ENCODE measurements around the gene ATP6AP2. TPM values are rescaled to one million over a fixed set of nuclear protein-coding genes. Genes with fewer than 3 reads are reported as not detected.

ATP6AP2 gene
- total and polyA plus RNA-seq, 9 of the 15 experiments (the other 6 are each of a cell fraction or from before 2014, with no cell fraction given), result 23.3 to 131 (median 41.9) TPM

DNA sequence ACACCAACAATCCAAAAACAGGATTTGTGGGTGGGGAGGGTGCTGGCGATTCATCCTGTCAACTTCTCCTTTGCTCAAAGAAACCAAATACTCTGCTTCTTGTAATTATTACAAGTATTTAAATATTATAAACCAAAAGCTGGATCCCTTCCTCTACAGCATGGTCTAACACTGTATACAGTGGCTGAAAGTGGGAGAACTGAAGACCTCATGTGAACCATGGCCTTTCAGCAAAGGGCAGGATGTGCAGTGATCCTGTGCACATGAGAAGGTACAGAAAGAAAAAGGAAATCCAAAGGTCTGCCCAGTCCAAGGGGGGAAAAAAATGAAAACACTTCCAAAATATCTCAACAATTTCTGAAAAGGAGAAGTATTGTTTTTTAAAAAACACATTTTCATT is 71.9 kb downstream of the ATP6AP2 start:
- Histone ChIP-seq H3K4me3 (no peak overlapping the region), H3K27ac (ENCODE audit: extremely low read depth, low read depth, low read length) (no peak overlapping the region), H3K36me3 (ENCODE audit: control insufficient read depth, insufficient read depth, low read length) (peaks cover 30% of the 10 kb centered on the region; the same call in 2 of the 3 replicates), H3K9me3 (replicated peaks; ENCODE audit: control insufficient read depth, insufficient read depth, low read depth, low read length) (no peaks in the 10 kb centered on the region), H4K20me1 (replicated peaks; ENCODE audit: control insufficient read depth, insufficient read depth, low read length) (no peaks in the 10 kb centered on the region), H3K79me2 (ENCODE audit: control insufficient read depth, insufficient read depth, low read length) (no peaks in the 10 kb centered on the region), H3K9ac (ENCODE audit: insufficient read depth in 1 of 2, low read depth in 2 of 2, low read length in 2 of 2) (no peak overlapping the region), H3K27me3 (ENCODE audit: control insufficient read depth in 2 of 2, insufficient read depth in 2 of 2, low read length in 2 of 2) (no peaks in the 10 kb centered on the region), H3K4me1 (replicated peaks in 1 of 2; ENCODE audit: control insufficient read depth in 2 of 2, insufficient read depth in 2 of 2, low read length in 2 of 2) (peaks cover 0 to 2% of the 10 kb centered on the region in 2 experiments; a peak in 3 of 5 replicates), H3K9me1 (ENCODE audit: control insufficient read depth, insufficient read depth, low read length) (no peaks in the 10 kb centered on the region), H2AFZ (ENCODE audit: low read depth, low read length) (no peak overlapping the region), H3K4me2 (ENCODE audit: insufficient read depth, low read length) (no peak overlapping the region)
- intact Hi-C loops (cut with micrococcal nuclease), result loop anchor here (5.0 to 10.0 kb wide), 3 partner anchors 85 to 462 kb away; partner anchors contain the start of gene MED14
- FAIRE-seq, result no peak
- no peak for DNase-seq (ENCODE audit: extremely low read depth in 1 of 4, low spot score in 3 of 4)
- ChIA-PET POLR2A (no interaction called here), CTCF (ENCODE audit: low intra/inter-chr PET ratio) (interaction anchor here (0.6 to 0.8 kb wide), 2 partner anchors 142 to 601 kb away, joined by 3 read pairs; no protein-coding TSS in a partner anchor)
- ATAC-seq, result no peak
- in situ Hi-C loops (cut with MboI), result no loop called here
- WGBS (ENCODE audit: insufficient coverage, low coverage, missing lambda C conversion rate), result 40% methylated on average over 1 of the region's 1 CpG
- BruUV-seq (replicated peaks), result no TSS peak
- no peak for TF ChIP-seq RAD21 (CRISPR knock-in tag; conservative IDR thresholded peaks at IDR 0.05 in 1 of 2, IDR thresholded peaks at IDR 0.05 in 1 of 2)
- TF ChIP-seq SMARCA5 (IDR thresholded peaks at IDR 0.05), result no peak
- no peak for TF ChIP-seq DNMT1 (IDR thresholded peaks at IDR 0.05)
- no peak for TF ChIP-seq SP1 (CRISPR knock-in tag; IDR thresholded peaks at IDR 0.05)
- no peak for TF ChIP-seq HBP1 (CRISPR knock-in tag; IDR thresholded peaks at IDR 0.05)
- no peak for TF ChIP-seq NCOR1 (IDR thresholded peaks at IDR 0.05)
- no peak for TF ChIP-seq ZFP36 (IDR thresholded peaks at IDR 0.05; ENCODE audit: low read depth, low read length, partially characterized antibody)
- no peak for TF ChIP-seq HMGN3 (IDR thresholded peaks at IDR 0.05; ENCODE audit: borderline replicate concordance, extremely low read depth, insufficient read length, low read depth, low read length)
- no peak for TF ChIP-seq KHSRP (IDR thresholded peaks at IDR 0.05)
- TF ChIP-seq POU5F1 (IDR thresholded peaks at IDR 0.05; ENCODE audit: borderline replicate concordance, low read depth, low read length, partially characterized antibody), result no peak
- no peak for TF ChIP-seq MYBL2 (IDR thresholded peaks at IDR 0.05; ENCODE audit: low read depth)
- TF ChIP-seq MYBL2 (CRISPR knock-in tag; IDR thresholded peaks at IDR 0.05; ENCODE audit: borderline replicate concordance), result no peak
- TF ChIP-seq CREBBP (IDR thresholded peaks at IDR 0.05; ENCODE audit: low read depth, low read length), result no peak
- TF ChIP-seq, protein P1, sequence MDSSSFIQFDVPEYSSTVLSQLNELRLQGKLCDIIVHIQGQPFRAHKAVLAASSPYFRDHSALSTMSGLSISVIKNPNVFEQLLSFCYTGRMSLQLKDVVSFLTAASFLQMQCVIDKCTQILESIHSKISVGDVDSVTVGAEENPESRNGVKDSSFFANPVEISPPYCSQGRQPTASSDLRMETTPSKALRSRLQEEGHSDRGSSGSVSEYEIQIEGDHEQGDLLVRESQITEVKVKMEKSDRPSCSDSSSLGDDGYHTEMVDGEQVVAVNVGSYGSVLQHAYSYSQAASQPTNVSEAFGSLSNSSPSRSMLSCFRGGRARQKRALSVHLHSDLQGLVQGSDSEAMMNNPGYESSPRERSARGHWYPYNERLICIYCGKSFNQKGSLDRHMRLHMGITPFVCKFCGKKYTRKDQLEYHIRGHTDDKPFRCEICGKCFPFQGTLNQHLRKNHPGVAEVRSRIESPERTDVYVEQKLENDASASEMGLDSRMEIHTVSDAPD (CRISPR knock-in tag; IDR thresholded peaks at IDR 0.05), result no peak
- no peak for TF ChIP-seq GTF3C2 (IDR thresholded peaks at IDR 0.05; ENCODE audit: borderline replicate concordance, extremely low read depth, insufficient read length)
- TF ChIP-seq GATA2 (CRISPR knock-in tag; IDR thresholded peaks at IDR 0.05), result no peak
- no peak for TF ChIP-seq ZNF224 (CRISPR knock-in tag; IDR thresholded peaks at IDR 0.05)
